ENCODE measurements around the gene EPHA2. TPM values are rescaled to one million over a fixed set of nuclear protein-coding genes. Genes with fewer than 3 reads are reported as not detected.

The EPHA2 gene
- total RNA-seq, 1 donor, result 21.0 TPM

- H2AFZ ChIP-seq (ENCODE audit: low read length), result no peak overlapping the region
- peaks cover 20% of the 10 kb centered on the region for H3K4me1 ChIP-seq (ENCODE audit: insufficient read depth, low read length)
- no peak overlapping the region for H3K4me3 ChIP-seq (ENCODE audit: insufficient read depth, low read length)
- H3K79me2 ChIP-seq (ENCODE audit: insufficient read depth, low read length), result no peaks in the 10 kb centered on the region
- peak overlapping the region; percentile 25 for H3K4me2 ChIP-seq (ENCODE audit: insufficient read depth, low read length)
- TF ChIP-seq, protein P1, sequence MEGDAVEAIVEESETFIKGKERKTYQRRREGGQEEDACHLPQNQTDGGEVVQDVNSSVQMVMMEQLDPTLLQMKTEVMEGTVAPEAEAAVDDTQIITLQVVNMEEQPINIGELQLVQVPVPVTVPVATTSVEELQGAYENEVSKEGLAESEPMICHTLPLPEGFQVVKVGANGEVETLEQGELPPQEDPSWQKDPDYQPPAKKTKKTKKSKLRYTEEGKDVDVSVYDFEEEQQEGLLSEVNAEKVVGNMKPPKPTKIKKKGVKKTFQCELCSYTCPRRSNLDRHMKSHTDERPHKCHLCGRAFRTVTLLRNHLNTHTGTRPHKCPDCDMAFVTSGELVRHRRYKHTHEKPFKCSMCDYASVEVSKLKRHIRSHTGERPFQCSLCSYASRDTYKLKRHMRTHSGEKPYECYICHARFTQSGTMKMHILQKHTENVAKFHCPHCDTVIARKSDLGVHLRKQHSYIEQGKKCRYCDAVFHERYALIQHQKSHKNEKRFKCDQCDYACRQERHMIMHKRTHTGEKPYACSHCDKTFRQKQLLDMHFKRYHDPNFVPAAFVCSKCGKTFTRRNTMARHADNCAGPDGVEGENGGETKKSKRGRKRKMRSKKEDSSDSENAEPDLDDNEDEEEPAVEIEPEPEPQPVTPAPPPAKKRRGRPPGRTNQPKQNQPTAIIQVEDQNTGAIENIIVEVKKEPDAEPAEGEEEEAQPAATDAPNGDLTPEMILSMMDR (IDR thresholded peaks at IDR 0.05; ENCODE audit: extremely low read depth, low read depth, low read length), result peak; percentile 99
- H3K27me3 ChIP-seq (ENCODE audit: insufficient read depth, low read length), result no peaks in the 10 kb centered on the region
- peak; percentile 90 for DNase-seq (ENCODE audit: insufficient read length, low spot score, missing footprints)
- no peaks in the 10 kb centered on the region for H3K36me3 ChIP-seq (ENCODE audit: insufficient read depth, low read length)
- H4K20me1 ChIP-seq (ENCODE audit: insufficient read depth, low read length), result no peaks in the 10 kb centered on the region
- H3K27ac ChIP-seq (ENCODE audit: low read depth, low read length), result peak overlapping the region; percentile 40
- H3K9me3 ChIP-seq (ENCODE audit: low read depth, low read length), result no peaks in the 10 kb centered on the region
Observed at GRCh38 chr1:16187748-16188401, 32.0 kb upstream of the EPHA2 start.

- H3K4me1 ChIP-seq (ENCODE audit: insufficient read depth, low read length), result peaks cover 29% of the 10 kb centered on the region
- no peak overlapping the region for H2AFZ ChIP-seq (ENCODE audit: low read length)
- H3K27me3 ChIP-seq (ENCODE audit: insufficient read depth, low read length), result no peaks in the 10 kb centered on the region
- DNase-seq (ENCODE audit: insufficient read length, low spot score, missing footprints), result no peak
- no peaks in the 10 kb centered on the region for H3K36me3 ChIP-seq (ENCODE audit: insufficient read depth, low read length)
- no peak overlapping the region for H3K27ac ChIP-seq (ENCODE audit: low read depth, low read length)
- H3K4me2 ChIP-seq (ENCODE audit: insufficient read depth, low read length), result no peak overlapping the region
- H3K9me3 ChIP-seq (ENCODE audit: low read depth, low read length), result no peaks in the 10 kb centered on the region
- TF ChIP-seq, protein P1 (IDR thresholded peaks at IDR 0.05; ENCODE audit: extremely low read depth, low read depth, low read length), result no peak
- H4K20me1 ChIP-seq (ENCODE audit: insufficient read depth, low read length), result no peaks in the 10 kb centered on the region
- no peak overlapping the region for H3K4me3 ChIP-seq (ENCODE audit: insufficient read depth, low read length)
- no peaks in the 10 kb centered on the region for H3K79me2 ChIP-seq (ENCODE audit: insufficient read depth, low read length)
Observed at GRCh38 chr1:16186655-16187235, 30.9 kb upstream of the EPHA2 start.

- peaks cover 46% of the 10 kb centered on the region for H3K4me1 ChIP-seq (ENCODE audit: insufficient read depth, low read length)
- peak; percentile 58 for DNase-seq (ENCODE audit: insufficient read length, low spot score, missing footprints)
- TF ChIP-seq, protein P1 (IDR thresholded peaks at IDR 0.05; ENCODE audit: extremely low read depth, low read depth, low read length), result no peak
- no peaks in the 10 kb centered on the region for H4K20me1 ChIP-seq (ENCODE audit: insufficient read depth, low read length)
- H3K27ac ChIP-seq (ENCODE audit: low read depth, low read length), result no peak overlapping the region
- H3K4me2 ChIP-seq (ENCODE audit: insufficient read depth, low read length), result no peak overlapping the region
- no peak overlapping the region for H3K4me3 ChIP-seq (ENCODE audit: insufficient read depth, low read length)
- no peaks in the 10 kb centered on the region for H3K27me3 ChIP-seq (ENCODE audit: insufficient read depth, low read length)
- no peaks in the 10 kb centered on the region for H3K9me3 ChIP-seq (ENCODE audit: low read depth, low read length)
- no peaks in the 10 kb centered on the region for H3K79me2 ChIP-seq (ENCODE audit: insufficient read depth, low read length)
- no peaks in the 10 kb centered on the region for H3K36me3 ChIP-seq (ENCODE audit: insufficient read depth, low read length)
- H2AFZ ChIP-seq (ENCODE audit: low read length), result no peak overlapping the region
Observed at GRCh38 chr1:16184557-16185303, 28.9 kb upstream of the EPHA2 start.

All from osteoblast (primary cell).